GM12801 (cell line): Measurements from ENCODE around the gene VWA8.

Experiments
- TF ChIP-seq, protein P1 (sequence below): IDR thresholded peaks from one replicate; pipeline ENCODE4 v1.5.1; 2011; ENCODE audit warnings: control low read depth; ENCODE audit not compliant: insufficient read length; ENCODE audit errors: extremely low read depth

VWA8 gene

GRCh38 chr13:41713405-41713804 is 247.5 kb downstream of the VWA8 start:
- TF ChIP-seq, protein P1, sequence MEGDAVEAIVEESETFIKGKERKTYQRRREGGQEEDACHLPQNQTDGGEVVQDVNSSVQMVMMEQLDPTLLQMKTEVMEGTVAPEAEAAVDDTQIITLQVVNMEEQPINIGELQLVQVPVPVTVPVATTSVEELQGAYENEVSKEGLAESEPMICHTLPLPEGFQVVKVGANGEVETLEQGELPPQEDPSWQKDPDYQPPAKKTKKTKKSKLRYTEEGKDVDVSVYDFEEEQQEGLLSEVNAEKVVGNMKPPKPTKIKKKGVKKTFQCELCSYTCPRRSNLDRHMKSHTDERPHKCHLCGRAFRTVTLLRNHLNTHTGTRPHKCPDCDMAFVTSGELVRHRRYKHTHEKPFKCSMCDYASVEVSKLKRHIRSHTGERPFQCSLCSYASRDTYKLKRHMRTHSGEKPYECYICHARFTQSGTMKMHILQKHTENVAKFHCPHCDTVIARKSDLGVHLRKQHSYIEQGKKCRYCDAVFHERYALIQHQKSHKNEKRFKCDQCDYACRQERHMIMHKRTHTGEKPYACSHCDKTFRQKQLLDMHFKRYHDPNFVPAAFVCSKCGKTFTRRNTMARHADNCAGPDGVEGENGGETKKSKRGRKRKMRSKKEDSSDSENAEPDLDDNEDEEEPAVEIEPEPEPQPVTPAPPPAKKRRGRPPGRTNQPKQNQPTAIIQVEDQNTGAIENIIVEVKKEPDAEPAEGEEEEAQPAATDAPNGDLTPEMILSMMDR, result no peak

DNA sequence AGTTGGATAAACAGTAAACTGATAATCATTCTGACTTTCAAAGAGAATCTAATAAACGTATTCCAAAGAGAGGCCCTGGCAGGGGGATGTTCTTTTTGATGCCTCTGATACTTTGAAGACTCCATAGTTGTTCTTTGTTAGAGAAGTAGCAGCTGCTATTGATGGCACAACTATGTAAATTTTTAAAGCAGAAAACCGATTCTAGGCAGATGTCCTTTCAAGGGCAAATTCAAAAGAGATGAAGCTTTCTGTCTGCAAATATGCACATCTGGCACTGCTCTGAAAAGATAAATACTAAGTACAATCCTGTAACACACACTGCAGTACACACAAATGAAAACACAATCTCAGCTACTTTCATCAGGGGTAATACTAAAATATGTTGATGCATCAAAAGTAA is 250.1 kb downstream of the VWA8 start:
- TF ChIP-seq, protein P1, result no peak

- TF ChIP-seq, protein P1, result no peak
Measured at GRCh38 chr13:41709511-41709910, 251.4 kb downstream of the VWA8 start.

- TF ChIP-seq, protein P1, result no peak
Measured at GRCh38 chr13:41708713-41709112, 252.2 kb downstream of the VWA8 start.

DNA sequence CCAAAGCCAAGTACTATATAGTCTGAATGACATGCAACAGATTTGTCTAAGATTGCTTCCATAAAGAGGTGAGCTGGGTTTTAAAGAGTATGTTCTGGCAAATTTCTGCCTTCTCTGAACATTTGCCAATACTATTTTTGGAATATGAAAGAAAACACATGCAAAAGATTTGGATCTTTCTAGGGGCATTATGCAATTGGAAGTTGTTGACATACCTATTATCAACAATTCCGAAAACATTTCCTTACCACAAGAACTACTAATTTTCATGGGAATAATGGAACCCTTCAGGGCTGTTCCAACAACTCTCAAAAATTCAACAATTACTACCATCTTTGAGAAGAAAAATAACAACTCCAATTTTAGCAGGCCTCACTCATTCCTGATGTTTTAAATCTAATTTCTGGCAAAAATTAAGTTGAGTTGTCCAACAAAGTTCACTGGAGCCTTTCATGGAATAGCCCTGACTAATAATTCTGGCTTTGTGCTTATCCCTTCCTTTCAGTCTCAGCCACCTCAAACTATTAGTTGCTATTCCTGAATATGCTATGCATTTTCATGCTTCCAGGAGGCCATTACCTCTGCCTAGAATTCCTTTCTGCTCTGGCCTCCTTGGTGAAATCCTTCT is 253.6 kb downstream of the VWA8 start:
- TF ChIP-seq, protein P1, result no peak

DNA sequence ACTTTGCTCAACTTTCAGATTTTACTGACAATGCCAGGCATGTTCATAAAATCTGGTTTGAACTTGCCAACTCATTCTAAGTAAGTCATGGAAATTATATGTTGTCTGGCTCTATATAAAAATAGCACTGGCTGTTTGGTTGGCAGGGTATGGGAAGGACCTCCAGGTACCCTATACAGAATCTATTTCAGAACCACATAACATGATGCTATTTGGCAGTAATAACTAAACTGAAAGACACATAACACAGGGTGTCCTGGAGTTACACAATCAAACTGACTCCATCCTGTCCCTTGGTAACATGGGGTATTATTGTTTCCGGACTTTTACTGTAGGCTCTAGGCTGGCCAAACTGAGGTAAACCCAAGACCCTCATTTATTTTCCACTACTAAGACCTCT is 254.8 kb downstream of the VWA8 start:
- TF ChIP-seq, protein P1, result no peak

GRCh38 chr13:41702540-41702939 is 258.4 kb downstream of the VWA8 start:
- TF ChIP-seq, protein P1, result no peak
